H1 (cell line): ENCODE measurements around the gene MYH7. TPM values are rescaled to one million over a fixed set of nuclear protein-coding genes. Genes with fewer than 3 reads are reported as not detected.

Experiments
- CTCF ChIA-PET: fragments of 300-600 bp; sonication (Branson Sonifier 250); formaldehyde crosslinking; loops from one replicate; lab custom pipeline; 2021; ENCODE audit not compliant: partially characterized antibody; lab: Charles Lee
- POLR2A ChIA-PET: fragments of 300-600 bp; sonication (Branson Sonifier 250); formaldehyde crosslinking; loops from one replicate; lab custom pipeline; 2021; ENCODE audit warnings: inconsistent platforms; ENCODE audit not compliant: partially characterized antibody; lab: Charles Lee
- DNase-seq, 2 experiments: peaks; one replicate each; pipeline versions ENCODE4 v3.0.0 to v3.0.0-alpha.2; 2010 to 2022; ENCODE audit warnings: low spot score in 2 of 2, low read depth in 1 of 2, mixed read lengths in 1 of 2
- FAIRE-seq: peaks from 2 replicates; lab custom pipeline; 2011; peaks lifted over from hg19 to GRCh38; lab: Jason Lieb, UNC
- H2AFZ ChIP-seq: 2 replicates; pipeline ENCODE4 v1.8.1; 2012; ENCODE audit warnings: low read length, inconsistent platforms
- H2AK5ac ChIP-seq: 2 replicates; pipeline ENCODE4 v1.6.1; 2013; ENCODE audit warnings: low read depth, low read length
- H2BK120ac ChIP-seq: replicated peaks from 2 replicates; pipeline ENCODE3; 2013; ENCODE audit warnings: low read depth, low read length, inconsistent platforms
- H2BK12ac ChIP-seq: 2 replicates; pipeline ENCODE4 v1.6.1; 2013; ENCODE audit warnings: low read depth, low read length
- H2BK15ac ChIP-seq: 2 replicates; pipeline ENCODE4 v1.6.1; 2013; ENCODE audit warnings: low read length
- H2BK20ac ChIP-seq: 2 replicates; pipeline ENCODE4 v1.6.1; 2013; ENCODE audit warnings: low read length
- H2BK5ac ChIP-seq: 2 replicates; pipeline ENCODE4 v1.6.1; 2013; ENCODE audit warnings: low read depth, low read length
- H3K14ac ChIP-seq: 2 replicates; pipeline ENCODE4 v1.6.1; 2013; ENCODE audit warnings: inconsistent platforms; ENCODE audit not compliant: insufficient read length
- H3K18ac ChIP-seq: 2 replicates; pipeline ENCODE4 v1.6.1; 2013; ENCODE audit warnings: low read length; ENCODE audit errors: extremely low read depth
- H3K23ac ChIP-seq: 2 replicates; pipeline ENCODE4 v1.6.1; 2013; ENCODE audit warnings: inconsistent platforms; ENCODE audit not compliant: insufficient read length
- H3K23me2 ChIP-seq: 2 replicates; pipeline ENCODE4 v1.6.1; 2013; ENCODE audit warnings: low read depth, low read length
- H3K27ac ChIP-seq: 2 replicates; pipeline ENCODE4 v1.6.1; 2011; ENCODE audit warnings: low read depth, low read length, inconsistent platforms
- H3K27me3 ChIP-seq, 4 experiments: replicated peaks in 1 of 4; 1 replicate in 1 of 4; 2 replicates in 3 of 4; pipeline versions ENCODE4 v1.6.1 to v1.8.1; 2011 to 2013; ENCODE audit warnings: low read length in 3 of 4, mild to moderate bottlenecking in 3 of 4, inconsistent platforms in 2 of 4, mixed read lengths in 2 of 4, moderate library complexity in 1 of 4; ENCODE audit not compliant: control insufficient read depth in 3 of 4, insufficient read depth in 3 of 4; ENCODE audit errors: extremely low read depth in 1 of 4
- H3K36me3 ChIP-seq, 4 experiments: 2 replicates each; pipeline versions ENCODE4 v1.6.1 to v1.8.1; 2011 to 2013; ENCODE audit warnings: mild to moderate bottlenecking in 4 of 4, low read length in 3 of 4, moderate library complexity in 2 of 4, control low read depth in 1 of 4, inconsistent platforms in 1 of 4; ENCODE audit not compliant: insufficient read depth in 4 of 4, control insufficient read depth in 2 of 4
- H3K4ac ChIP-seq: replicated peaks from 2 replicates; pipeline ENCODE3; 2013; ENCODE audit warnings: low read length, low read depth, mixed read lengths, inconsistent platforms; ENCODE audit not compliant: insufficient read length
- H3K4me1 ChIP-seq, 4 experiments: replicated peaks in 1 of 4; 1 replicate in 1 of 4; 2 replicates in 3 of 4; pipeline versions ENCODE4 v1.6.1 to v1.8.1; 2011 to 2013; ENCODE audit warnings: low read length in 3 of 4, inconsistent platforms in 2 of 4, mixed read lengths in 1 of 4; ENCODE audit not compliant: insufficient read depth in 4 of 4, control insufficient read depth in 3 of 4
- H3K4me2 ChIP-seq, 2 experiments: 2 replicates each; pipeline versions ENCODE4 v1.6.1 to v1.8.1; 2011 to 2013; ENCODE audit warnings: low read depth in 2 of 2, low read length in 2 of 2, control low read depth in 1 of 2, inconsistent platforms in 1 of 2, mild to moderate bottlenecking in 1 of 2; ENCODE audit not compliant: insufficient read depth in 1 of 2
- H3K4me3 ChIP-seq, 4 experiments: fragments of 200-600, 300-600 bp in 1 of 4; sonication (generic), shearing (Covaris generic), sonication (Bioruptor Twin) in 1 of 4; 2 replicates each; pipeline versions ENCODE4 v1.5.1 to v1.8.1; 2011 to 2016; ENCODE audit warnings: low read length in 4 of 4, low read depth in 3 of 4, control low read depth in 2 of 4, inconsistent platforms in 2 of 4, mild to moderate bottlenecking in 2 of 4, mixed read lengths in 1 of 4, moderate library complexity in 1 of 4; ENCODE audit not compliant: insufficient read depth in 2 of 4; ENCODE audit errors: extremely low read depth in 1 of 4
- H3K56ac ChIP-seq: replicated peaks from 2 replicates; pipeline ENCODE3; 2013; ENCODE audit warnings: low read depth, mild to moderate bottlenecking, mixed read lengths, low read length, inconsistent platforms; ENCODE audit not compliant: insufficient read length
- H3K79me1 ChIP-seq: 2 replicates; pipeline ENCODE4 v1.6.1; 2013; ENCODE audit warnings: low read depth, low read length, control low read depth
- H3K79me2 ChIP-seq, 2 experiments: 2 replicates each; pipeline versions ENCODE4 v1.6.1 to v1.8.1; 2012 to 2013; ENCODE audit warnings: low read length in 2 of 2, mild to moderate bottlenecking in 2 of 2, inconsistent platforms in 1 of 2; ENCODE audit not compliant: insufficient read depth in 2 of 2, control insufficient read depth in 1 of 2
- H3K9ac ChIP-seq, 4 experiments: replicated peaks in 1 of 4; 1 replicate in 1 of 4; 2 replicates in 3 of 4; pipeline versions ENCODE4 v1.6.1 to v1.8.1; 2011 to 2013; ENCODE audit warnings: low read depth in 3 of 4, low read length in 3 of 4, control low read depth in 2 of 4, mild to moderate bottlenecking in 2 of 4, moderate library complexity in 2 of 4, inconsistent platforms in 1 of 4; ENCODE audit errors: extremely low read depth in 1 of 4
- H3K9me3 ChIP-seq, 2 experiments: 2 replicates each; pipeline versions ENCODE4 v1.6.1 to v1.8.1; 2012 to 2013; ENCODE audit warnings: mild to moderate bottlenecking in 2 of 2, moderate library complexity in 2 of 2, control low read depth in 1 of 2, inconsistent platforms in 1 of 2, low read depth in 1 of 2, low read length in 1 of 2, mixed read lengths in 1 of 2; ENCODE audit not compliant: insufficient read depth in 2 of 2
- H4K20me1 ChIP-seq, 2 experiments: replicated peaks in 1 of 2; 2 replicates each; pipeline versions ENCODE3 to v1.8.1; 2011 to 2013; ENCODE audit warnings: inconsistent platforms in 2 of 2, low read length in 2 of 2, mild to moderate bottlenecking in 1 of 2; ENCODE audit not compliant: insufficient read depth in 2 of 2, control insufficient read depth in 1 of 2
- H4K5ac ChIP-seq: 2 replicates; pipeline ENCODE4 v1.6.1; 2013; ENCODE audit warnings: low read length, low read depth, mixed read lengths, inconsistent platforms; ENCODE audit not compliant: insufficient read length
- H4K8ac ChIP-seq: 2 replicates; pipeline ENCODE4 v1.8.0; 2013; ENCODE audit warnings: mild to moderate bottlenecking, moderate library complexity, low read length, inconsistent platforms; ENCODE audit not compliant: insufficient read depth; ENCODE audit errors: extremely low read depth
- H4K91ac ChIP-seq: replicated peaks from 2 replicates; pipeline ENCODE3; 2013; ENCODE audit warnings: low read length, mixed read lengths, inconsistent platforms; ENCODE audit not compliant: insufficient read length
- BCL11A ChIP-seq, 2 experiments: IDR thresholded peaks; one replicate each; pipeline ENCODE4 v1.6.1; 2011; ENCODE audit warnings: low read depth in 2 of 2, low read length in 2 of 2, mild to moderate bottlenecking in 2 of 2
- CBX8 ChIP-seq: fragments of 300-800, 300-1000 bp; sonication (generic); IDR thresholded peaks from 2 replicates; pipeline ENCODE4 v1.7.1; 2016; ENCODE audit warnings: low read depth, low read length, borderline replicate concordance
- CREB1 ChIP-seq: IDR thresholded peaks from 2 replicates; pipeline ENCODE4 v1.6.1; 2012; ENCODE audit warnings: inconsistent platforms
- CTBP2 ChIP-seq: IDR thresholded peaks from 2 replicates; pipeline ENCODE4 v1.7.0; 2011; ENCODE audit warnings: borderline replicate concordance, mild to moderate bottlenecking, moderate library complexity, mixed read lengths, low read length; ENCODE audit not compliant: insufficient read depth, insufficient read length
- CTCF ChIP-seq, 3 experiments: IDR thresholded peaks; 1 replicate in 2 of 3; 2 replicates in 1 of 3; pipeline versions ENCODE4 v1.5.1 to v1.6.1; 2011; ENCODE audit warnings: low read length in 3 of 3, mild to moderate bottlenecking in 3 of 3, inconsistent platforms in 2 of 3, low read depth in 1 of 3, moderate library complexity in 1 of 3; ENCODE audit not compliant: insufficient read depth in 1 of 3; ENCODE audit errors: control extremely low read depth in 1 of 3
- EGR1 ChIP-seq: IDR thresholded peaks from 2 replicates; pipeline ENCODE4 v1.6.1; 2011; ENCODE audit warnings: low read depth, low read length, borderline replicate concordance
- KDM1A ChIP-seq: fragments of 200-600, 300-600 bp; sonication (generic); IDR thresholded peaks from 2 replicates; pipeline ENCODE4 v1.7.1; 2016; ENCODE audit warnings: mild to moderate bottlenecking, low read length, borderline replicate concordance
- KDM5A ChIP-seq: fragments of 200-600 bp; IDR thresholded peaks from 2 replicates; pipeline ENCODE4 v1.7.1; 2012; ENCODE audit warnings: mild to moderate bottlenecking, low read length, inconsistent platforms, mixed read lengths
- RBBP5 ChIP-seq: IDR thresholded peaks from 2 replicates; pipeline ENCODE4 v1.7.1; 2012; ENCODE audit warnings: low read depth, mild to moderate bottlenecking, inconsistent platforms, low read length, moderate library complexity, borderline replicate concordance
- RXRA ChIP-seq: IDR thresholded peaks from 2 replicates; pipeline ENCODE4 v1.6.1; 2011; ENCODE audit warnings: low read depth, mild to moderate bottlenecking, low read length, moderate library complexity; ENCODE audit not compliant: insufficient read depth
- SRF ChIP-seq: IDR thresholded peaks from 2 replicates; pipeline ENCODE4 v1.6.1; 2011; ENCODE audit warnings: mild to moderate bottlenecking, low read depth, low read length, moderate library complexity
- WGBS, 2 experiments: shearing (Covaris generic) in 1 of 2; methylation state at CpG; one replicate each; pipeline versions ENCODE4 v1.1.6 to v1.1.7; 2013 to 2015; ENCODE audit warnings: low lambda C conversion rate in 2 of 2, mixed read lengths in 2 of 2, inconsistent platforms in 1 of 2, low coverage in 1 of 2, missing lambda C conversion rate in 1 of 2; ENCODE audit not compliant: insufficient replicate concordance in 2 of 2, insufficient coverage in 1 of 2, insufficient read length in 1 of 2; ENCODE audit errors: extremely low coverage in 1 of 2, missing lambda C conversion rate in 1 of 2; 5-methylcytosine and 5-hydroxymethylcytosine counted together
- polyA plus RNA-seq, 7 experiments: library from polyadenylated mRNA; depleted of rRNA in 3 of 7; stranded (reverse) in 5 of 7; unstranded in 2 of 7; fragments of >200 nt in 5 of 7; fragments of 200-250 nt in 2 of 7; gene quantifications; 1 replicate in 5 of 7; 2 replicates in 1 of 7; 4 replicates in 1 of 7; pipeline versions ENCODE4 v1.2.1 to v1.2.3, GENCODE V29; 2011 to 2013; ENCODE audit warnings: missing spikeins in 2 of 7, mixed read lengths in 2 of 7
- total RNA-seq: library from RNA; stranded (reverse); fragmentation: NEBNext Ultra II Directional; extraction: Animal tissue kit (Norgen Biotek cat#: 25700); gene quantifications from 2 replicates; pipeline ENCODE4 v1.2.1, GENCODE V29; 2021

Gene MYH7
- total and polyA plus RNA-seq, 2 of the 8 experiments (the other 6 are each of a cell fraction or from before 2014, with no cell fraction given) = not detected

- 0 out of 2 replicates have a peak overlapping the region, but pooled peaks have one; percentile 23 for H2BK12ac ChIP-seq
- no peak overlapping the region for H2BK120ac ChIP-seq
- no peaks in the 10 kb centered on the region for H3K36me3 ChIP-seq
- no peak overlapping the region for H3K56ac ChIP-seq
- H3K79me2 ChIP-seq = no peaks in the 10 kb centered on the region
- no peak overlapping the region for H3K14ac ChIP-seq
- no peak for FAIRE-seq
- no peak for DNase-seq
- ChIA-PET CTCF (interaction anchor here (15.0 kb wide), 1 partner anchor 11 kb away, joined by 333 read pairs; the partner anchor contains the start of genes EFS and SLC22A17), POLR2A (interaction anchor here (0.7 kb wide), 1 partner anchor 45 kb away, joined by 3 read pairs; no protein-coding TSS in a partner anchor)
- H2BK5ac ChIP-seq = no peak overlapping the region
- H4K5ac ChIP-seq = no peak overlapping the region
- no peak overlapping the region for H3K18ac ChIP-seq
- H3K4ac ChIP-seq = no peak overlapping the region
- peaks cover under 1 to 10% (median 5%) of the 10 kb centered on the region in 4 experiments; a peak in 5 of 7 replicates for H3K4me1 ChIP-seq
- no peaks in the 10 kb centered on the region for H3K79me1 ChIP-seq
- no peak overlapping the region for H3K23ac ChIP-seq
- no peak overlapping the region for H2BK15ac ChIP-seq
- no peaks in the 10 kb centered on the region for H3K9me3 ChIP-seq
- no peak overlapping the region for H2BK20ac ChIP-seq
- no peak overlapping the region for H3K4me3 ChIP-seq
- peaks cover 0 to 18% (median 10%) of the 10 kb centered on the region in 4 experiments; a peak in 6 of 7 replicates for H3K27me3 ChIP-seq
- H3K9ac ChIP-seq = no peak overlapping the region
- no peak overlapping the region for H2AFZ ChIP-seq
- H3K4me2 ChIP-seq = no peak overlapping the region
- 82% methylated on average over 1 of the region's 1 CpG; no CpG with 5 or more reads in 1 of the 2 experiments for whole genome bisulfite sequencing, 2 experiments
- H4K20me1 ChIP-seq = no peaks in the 10 kb centered on the region
- no peak overlapping the region for H2AK5ac ChIP-seq
- H4K91ac ChIP-seq = no peak overlapping the region
- H3K27ac ChIP-seq = no peak overlapping the region
- no peak overlapping the region for H4K8ac ChIP-seq
- H3K23me2 ChIP-seq = peaks cover 1% of the 10 kb centered on the region; the same call in 1 of the 2 replicates
- TF ChIP-seq KDM5A = no peak
- no peak for TF ChIP-seq KDM1A
- no peak for TF ChIP-seq EGR1
- no peak for TF ChIP-seq CBX8
- no peak for TF ChIP-seq CTBP2
- TF ChIP-seq CREB1 = no peak
- no peak for TF ChIP-seq CTCF (IDR thresholded peaks at IDR 0.05; ENCODE audit: control extremely low read depth in 1 of 3, insufficient read depth in 1 of 3, low read depth in 1 of 3, low read length in 3 of 3)
- no peak for TF ChIP-seq SRF
- TF ChIP-seq RBBP5 = no peak
- TF ChIP-seq RXRA = no peak
- no peak for TF ChIP-seq BCL11A (IDR thresholded peaks at IDR 0.05; ENCODE audit: low read depth in 2 of 2, low read length in 2 of 2)
Observed at GRCh38 chr14:23371865-23372264, 63.6 kb downstream of the MYH7 start.
